ENCODE results near the gene CCDC93.

GRCh38 chr2:118049140-118049815 lies 35.4 kb upstream of the CCDC93 start:
- TF ChIP-seq CTCF (IDR thresholded peaks at IDR 0.05; ENCODE audit: low read depth, low read length) (no peak), POLR2A (IDR thresholded peaks at IDR 0.05; ENCODE audit: extremely low read depth, insufficient read length) (no peak)
